Measurements from ENCODE around the gene SLC39A9. TPM values are rescaled to one million over a fixed set of nuclear protein-coding genes. Genes with fewer than 3 reads are reported as not detected.

Gene SLC39A9
- total RNA-seq, 1 donor from 2014 or later, result 41.3 TPM

DNA sequence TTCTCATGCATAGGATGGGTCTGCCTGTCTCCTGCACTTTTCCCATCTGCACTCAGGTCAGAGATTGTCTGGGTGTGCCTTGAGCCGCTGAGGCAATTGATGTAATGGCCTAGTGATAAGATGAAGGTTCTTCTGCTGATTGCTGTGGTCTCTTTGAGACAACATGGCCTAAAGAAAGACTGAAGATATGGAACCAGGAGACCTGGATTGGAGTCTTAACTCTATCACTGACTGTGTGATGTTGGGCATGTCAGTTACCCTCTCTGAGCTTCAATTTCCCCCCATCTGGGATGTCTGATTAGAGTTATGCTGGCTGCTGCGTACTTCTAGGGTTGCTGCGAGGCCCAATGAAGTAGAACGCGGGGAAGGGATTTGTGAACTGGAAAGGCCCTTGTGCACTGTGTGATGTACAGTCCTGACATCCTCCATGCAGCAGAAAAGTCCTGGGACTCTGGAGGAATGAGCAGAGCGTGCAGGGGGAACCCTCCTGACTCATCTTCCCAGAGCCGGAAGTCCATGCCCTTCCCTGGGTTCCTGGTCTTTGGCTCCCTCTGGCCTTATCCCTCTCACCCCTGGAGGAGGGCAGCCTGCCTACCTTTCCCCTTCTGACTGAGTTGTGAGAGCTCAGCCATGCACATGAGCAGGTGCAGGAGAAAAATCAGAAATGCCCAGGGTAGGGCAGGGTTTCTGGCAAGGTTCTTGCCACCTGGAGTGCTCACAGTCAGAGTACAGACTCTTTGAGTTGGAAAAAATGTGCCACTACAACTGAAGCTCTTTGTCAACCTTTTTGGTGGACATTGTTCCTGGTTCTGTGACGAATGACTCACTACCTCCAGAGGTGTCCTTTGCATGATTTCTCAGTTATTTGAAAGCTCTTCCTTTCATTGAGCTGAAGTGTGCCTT, 107.1 kb downstream of the SLC39A9 start:
- peak; percentile 59 for ATAC-seq

DNA sequence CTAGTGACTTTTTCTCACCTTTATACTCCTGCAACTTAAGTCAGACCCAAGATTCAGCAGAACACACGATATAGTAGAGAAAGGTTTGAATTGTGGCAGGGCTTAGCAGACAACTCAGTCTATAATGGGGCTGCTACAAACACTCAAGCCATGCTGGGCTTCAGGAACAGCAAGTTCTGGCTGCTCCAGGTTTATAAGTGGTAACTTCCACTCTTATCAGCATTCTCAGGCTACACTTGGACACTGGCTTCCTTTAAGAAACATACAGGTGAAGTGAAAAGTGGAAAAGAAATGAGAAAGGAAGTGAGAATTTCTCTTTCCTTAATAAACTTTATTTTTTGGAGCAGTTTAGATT, 107.7 kb downstream of the SLC39A9 start:
- ATAC-seq, result no peak

Other genes starting within 250 kb of the SLC39A9 start
- gene DCAF5, start 245.6 kb upstream of the SLC39A9 start, total RNA-seq, result 28.1 TPM
- 12.2 TPM for gene EXD2, start 207.2 kb upstream of the SLC39A9 start, total RNA-seq
- 1.00 TPM for gene GALNT16, start 138.5 kb upstream of the SLC39A9 start, total RNA-seq
- gene ERH, start 393 bp upstream of the SLC39A9 start, total RNA-seq, result 153 TPM
- gene PLEKHD1, start 86.0 kb downstream of the SLC39A9 start, total RNA-seq, result not detected
- not detected for gene CCDC177, start 176.2 kb downstream of the SLC39A9 start, total RNA-seq
- 35.2 TPM for gene SUSD6, start 212.9 kb downstream of the SLC39A9 start, total RNA-seq